K562 (cell line): ENCODE data around the gene PRR9. TPM values are rescaled to one million over a fixed set of nuclear protein-coding genes. Genes with fewer than 3 reads are reported as not detected.

Experiments used
- ATAC-seq: fragments of 200-7000 bp; cut with Tn5 transposase; 3 replicates; pipeline ENCODE4 v1.9.1; 2020; ENCODE audit warnings: moderate library complexity
- BruUV-seq: library from RNA; stranded (reverse); fragments of 400-500 nt; replicated peaks from 2 replicates; lab custom pipeline; 2021; lab: Mats Ljungman, UMichigan
- CTCF ChIA-PET: fragments of 300-600 bp; formaldehyde crosslinking; extraction: SDS; loops from one replicate; lab custom pipeline; 2021; ENCODE audit warnings: low intra/inter-chr PET ratio; lab: Yijun Ruan, JAX
- POLR2A ChIA-PET: fragments of 300-600, 350-650 bp; sonication (Branson Sonifier 250); formaldehyde crosslinking; extraction: SDS; loops from one replicate; lab custom pipeline; 2021; ENCODE audit warnings: antibody characterized with exemption, inconsistent platforms; lab: Yijun Ruan, JAX
- DNase-seq, 4 experiments: peaks; one replicate each; pipeline versions ENCODE4 v3.0.0 to v3.0.0-alpha.2; 2011 to 2018; ENCODE audit warnings: low spot score in 3 of 4, mixed read lengths in 3 of 4; ENCODE audit errors: extremely low read depth in 1 of 4
- FAIRE-seq: peaks from 2 replicates; lab custom pipeline; 2011; peaks lifted over from hg19 to GRCh38; lab: Jason Lieb, UNC
- H2AFZ ChIP-seq: 2 replicates; pipeline ENCODE4 v1.6.0; 2011; ENCODE audit warnings: low read depth, low read length, control low read depth, inconsistent platforms
- H3K27ac ChIP-seq: fragments of 200-600 bp; 3 replicates; pipeline ENCODE4 v1.8.0; 2011; ENCODE audit warnings: low read depth, mild to moderate bottlenecking, control low read depth, inconsistent platforms, low read length, moderate library complexity, mixed read lengths; ENCODE audit errors: extremely low read depth
- H3K27me3 ChIP-seq, 2 experiments: fragments of 300-600 bp in 1 of 2; 2 replicates in 1 of 2; 3 replicates in 1 of 2; pipeline versions ENCODE4 v1.6.0 to v1.8.0; 2011; ENCODE audit warnings: inconsistent platforms in 2 of 2, low read length in 2 of 2, mild to moderate bottlenecking in 1 of 2, mixed read lengths in 1 of 2, moderate library complexity in 1 of 2; ENCODE audit not compliant: control insufficient read depth in 2 of 2, insufficient read depth in 2 of 2
- H3K36me3 ChIP-seq: fragments of 300-600 bp; 3 replicates; pipeline ENCODE4 v1.8.0; 2011; ENCODE audit warnings: mild to moderate bottlenecking, low read length, inconsistent platforms; ENCODE audit not compliant: control insufficient read depth, insufficient read depth
- H3K4me1 ChIP-seq, 2 experiments: fragments of 200-600 bp in 1 of 2; replicated peaks in 1 of 2; 2 replicates in 1 of 2; 3 replicates in 1 of 2; pipeline versions ENCODE4 v1.5.1 to v1.8.0; 2011; ENCODE audit warnings: inconsistent platforms in 2 of 2, low read length in 2 of 2, mild to moderate bottlenecking in 1 of 2, mixed read lengths in 1 of 2, moderate library complexity in 1 of 2; ENCODE audit not compliant: control insufficient read depth in 2 of 2, insufficient read depth in 2 of 2
- H3K4me2 ChIP-seq: 2 replicates; pipeline ENCODE4 v1.6.1; 2011; ENCODE audit warnings: low read length, control low read depth, inconsistent platforms, mixed read lengths; ENCODE audit not compliant: insufficient read depth
- H3K4me3 ChIP-seq: fragments of 200-600 bp; sonication (generic), shearing (Covaris generic); 2 replicates; pipeline ENCODE4 v1.5.1; 2016; ENCODE audit warnings: control low read depth, inconsistent platforms
- H3K79me2 ChIP-seq: fragments of 200-600 bp; 3 replicates; pipeline ENCODE4 v1.8.0; 2011; ENCODE audit warnings: low read length, inconsistent platforms; ENCODE audit not compliant: control insufficient read depth, insufficient read depth
- H3K9ac ChIP-seq, 2 experiments: 2 replicates each; pipeline versions ENCODE4 v1.6.0 to v1.6.1; 2011; ENCODE audit warnings: low read depth in 2 of 2, low read length in 2 of 2, control low read depth in 1 of 2, inconsistent platforms in 1 of 2, mild to moderate bottlenecking in 1 of 2, mixed read lengths in 1 of 2; ENCODE audit not compliant: insufficient read depth in 1 of 2
- H3K9me1 ChIP-seq: one replicate; pipeline ENCODE4 v1.6.0; 2011; ENCODE audit warnings: inconsistent platforms, mild to moderate bottlenecking, low read length, moderate library complexity; ENCODE audit not compliant: control insufficient read depth, insufficient read depth
- H3K9me3 ChIP-seq: replicated peaks from 2 replicates; pipeline ENCODE4 v1.5.1; 2011; ENCODE audit warnings: low read depth, low read length, inconsistent platforms; ENCODE audit not compliant: control insufficient read depth, insufficient read depth
- H4K20me1 ChIP-seq: replicated peaks from 2 replicates; pipeline ENCODE4 v1.6.1; 2011; ENCODE audit warnings: low read length, inconsistent platforms, mixed read lengths; ENCODE audit not compliant: control insufficient read depth, insufficient read depth
- ATF3 ChIP-seq, 2 experiments: fragments of 450-650 bp in 1 of 2; sonication (generic) in 1 of 2; formaldehyde crosslinking in 1 of 2; IDR thresholded peaks in 1 of 2; conservative IDR thresholded peaks in 1 of 2; 2 replicates each; pipeline versions ENCODE4 v1.6.1 to v1.8.1; 2016 to 2023; ENCODE audit warnings: mild to moderate bottlenecking in 2 of 2, moderate library complexity in 2 of 2, inconsistent platforms in 1 of 2, missing genetic modification reagents in 1 of 2
- BRCA1 ChIP-seq, 2 experiments: fragments of 450-650 bp in 1 of 2; sonication (generic) in 1 of 2; formaldehyde crosslinking in 1 of 2; IDR thresholded peaks; 2 replicates each; pipeline versions ENCODE4 v1.5.0 to v1.6.1; 2017 to 2020; ENCODE audit warnings: mild to moderate bottlenecking in 1 of 2, missing genetic modification reagents in 1 of 2
- DEAF1 ChIP-seq: fragments of 450-650 bp; formaldehyde crosslinking; IDR thresholded peaks from 2 replicates; pipeline ENCODE4 v1.4.0; 2020; ENCODE audit warnings: mild to moderate bottlenecking, moderate library complexity
- KAT7 ChIP-seq: sonication (generic); formaldehyde crosslinking; IDR thresholded peaks from 2 replicates; pipeline ENCODE4 v1.8.0; 2022; ENCODE audit warnings: missing genetic modification reagents, mild to moderate bottlenecking, borderline replicate concordance
- POLR2G ChIP-seq: fragments of 200-400 bp; formaldehyde crosslinking; IDR thresholded peaks from 2 replicates; pipeline ENCODE4 v1.6.1; 2017; ENCODE audit warnings: low read depth, mild to moderate bottlenecking, antibody characterized with exemption, low read length, moderate library complexity
- PPARD ChIP-seq: fragments of 250-450 bp; sonication (Bioruptor Pico); IDR thresholded peaks from 2 replicates; pipeline ENCODE4 v1.8.0; 2022; ENCODE audit warnings: inconsistent platforms, mild to moderate bottlenecking, moderate library complexity
- RFX5 ChIP-seq: IDR thresholded peaks from 2 replicates; pipeline ENCODE4 v1.6.1; 2011; ENCODE audit warnings: low read depth, mild to moderate bottlenecking, improper control_type of control experiment, low read length
- SMARCC2 ChIP-seq: fragments of 450-650 bp; IDR thresholded peaks from 2 replicates; pipeline ENCODE4 v1.6.1; 2017; ENCODE audit warnings: antibody characterized with exemption, moderate library complexity, mild to moderate bottlenecking, low read depth
- ZBTB40 ChIP-seq, 2 experiments: fragments of 450-650 bp in 1 of 2; sonication (generic) in 1 of 2; formaldehyde crosslinking in 1 of 2; IDR thresholded peaks; 2 replicates each; pipeline versions ENCODE4 v1.7.1 to v1.9.0; 2016 to 2022; ENCODE audit warnings: inconsistent platforms in 1 of 2, mild to moderate bottlenecking in 1 of 2, missing genetic modification reagents in 1 of 2
- ZNF431 ChIP-seq: sonication (generic); formaldehyde crosslinking; IDR thresholded peaks from 2 replicates; pipeline ENCODE4 v1.8.0; 2022; ENCODE audit warnings: mild to moderate bottlenecking, missing genetic modification reagents
- WGBS: fragments of 100-300 bp; shearing (Covaris generic); methylation state at CpG from one replicate; pipeline ENCODE4 v1.1.6; 2016; ENCODE audit warnings: low coverage, mixed read lengths; ENCODE audit not compliant: insufficient coverage; ENCODE audit errors: missing lambda C conversion rate; 5-methylcytosine and 5-hydroxymethylcytosine counted together
- in situ Hi-C: fragments of 300-500 bp; cut with MboI; formaldehyde crosslinking; loops from 4 replicates; pipeline ENCODE4 v1.15.0; 2018; ENCODE audit warnings: inconsistent platforms, mixed read lengths
- intact Hi-C: fragments of 100-400 bp; cut with micrococcal nuclease; formaldehyde crosslinking; loops from 2 replicates; pipeline ENCODE4 v1.14.2; 2022
- polyA plus RNA-seq, 8 experiments: library from polyadenylated mRNA; depleted of rRNA in 4 of 8; stranded (reverse) in 5 of 8; unstranded in 3 of 8; fragments of >200 nt; fragmentation: Nextera tagmentation in 2 of 8; fragmentation: Illumina TruSeq in 1 of 8; extraction: Ambion mirVana in 2 of 8; extraction: Trizol in 1 of 8; gene quantifications; 2 replicates each; pipeline versions ENCODE4 v1.2.1 to v1.2.3, GENCODE V29; 2011 to 2014; ENCODE audit warnings: inconsistent platforms in 1 of 8, missing spikeins in 1 of 8
- total RNA-seq, 7 experiments: library from RNA; depleted of rRNA in 6 of 7; stranded (reverse); fragments of >200 nt in 6 of 7; fragmentation: Illumina TruSeq in 2 of 7; extraction: Trizol in 2 of 7; gene quantifications; 2 replicates each; pipeline versions ENCODE4 v1.2.1 to v1.2.3, GENCODE V29; 2011 to 2021; ENCODE audit warnings: low replicate concordance in 1 of 7

Gene PRR9
- total and polyA plus RNA-seq, 9 of the 15 experiments (the other 6 are each of a cell fraction or from before 2014, with no cell fraction given) = 0.14 to 1.4 (median 0.24) TPM; not detected in 1

GRCh38 chr1:153251087-153251486 is 33.7 kb downstream of the PRR9 start:
- CTCF ChIA-PET = interaction anchor here (0.5 kb wide), 1 partner anchor 10 kb away, joined by 3 read pairs; no protein-coding TSS in a partner anchor
- TF ChIP-seq ATF3 (IDR thresholded peaks at IDR 0.05) = no peak
- no peak for TF ChIP-seq ATF3 (CRISPR knock-in tag; conservative IDR thresholded peaks at IDR 0.05)
- TF ChIP-seq BRCA1 (IDR thresholded peaks at IDR 0.05) = no peak
- TF ChIP-seq BRCA1 (CRISPR knock-in tag; IDR thresholded peaks at IDR 0.05) = no peak
- TF ChIP-seq POLR2G = no peak
- TF ChIP-seq SMARCC2 = no peak
- no peak for TF ChIP-seq RFX5
- no peak for TF ChIP-seq PPARD (CRISPR knock-in tag)
- TF ChIP-seq KAT7 (CRISPR knock-in tag) = no peak
- TF ChIP-seq DEAF1 = no peak
- no peak for TF ChIP-seq ZBTB40 (IDR thresholded peaks at IDR 0.05)
- TF ChIP-seq ZBTB40 (CRISPR knock-in tag; IDR thresholded peaks at IDR 0.05) = no peak
- TF ChIP-seq ZNF431 (CRISPR knock-in tag) = no peak

More at GRCh38 chr1:153251087-153251486, 33.7 kb downstream of the PRR9 start:
- no peak overlapping the region for H2AFZ ChIP-seq
- WGBS = 3% methylated on average over 2 of the region's 2 CpGs
- H3K9me1 ChIP-seq = no peaks in the 10 kb centered on the region
- H4K20me1 ChIP-seq = no peaks in the 10 kb centered on the region
- in situ Hi-C loops (no loop called here), intact Hi-C loops (no loop called here)
- no peak overlapping the region for H3K9ac ChIP-seq
- no peaks in the 10 kb centered on the region for H3K4me1 ChIP-seq
- H3K9me3 ChIP-seq = no peaks in the 10 kb centered on the region
- peaks cover 2 to 5% of the 10 kb centered on the region in 2 experiments; a peak in 3 of 5 replicates for H3K27me3 ChIP-seq
- POLR2A ChIA-PET = no interaction called here
- ATAC-seq (no peak), FAIRE-seq (no peak), DNase-seq (no peak)
- H3K4me3 ChIP-seq = no peak overlapping the region
- no peaks in the 10 kb centered on the region for H3K36me3 ChIP-seq
- no peaks in the 10 kb centered on the region for H3K79me2 ChIP-seq
- H3K4me2 ChIP-seq = no peak overlapping the region
- BruUV-seq = no TSS peak
- no peak overlapping the region for H3K27ac ChIP-seq
